C1 segment of cervical spinal cord (tissue), 14 donors: ENCODE data around the gene COLQ.
"Not testable (repeated sequence)": the region's sequence is repeated elsewhere in the genome, so short reads cannot be mapped to it uniquely, and the experiment has no call there.

Source experiments
- DNase-seq, 14 donors: peaks; one replicate each; lab custom pipeline; 2025; lab: John Stamatoyannopoulos, UW

Gene COLQ

GRCh38 chr3:15492847-15493360 lies 28.6 kb downstream of the COLQ start:
- no peak for DNase-seq

GRCh38 chr3:15491143-15491542 lies 30.4 kb downstream of the COLQ start:
- no peak for DNase-seq

- no peak for DNase-seq
Measured at GRCh38 chr3:15490158-15490557, 31.3 kb downstream of the COLQ start.

GRCh38 chr3:15488002-15488401 lies 33.5 kb downstream of the COLQ start:
- no peak for DNase-seq

GRCh38 chr3:15486979-15487378 lies 34.5 kb downstream of the COLQ start:
- no peak for DNase-seq

- DNase-seq, result no peak
Measured at GRCh38 chr3:15486020-15486419, 35.5 kb downstream of the COLQ start.

- not testable (repeated sequence) for DNase-seq
Measured at GRCh38 chr3:15484551-15484950, 37.0 kb downstream of the COLQ start.

GRCh38 chr3:15479400-15480224 lies 41.9 kb downstream of the COLQ start:
- no peak for DNase-seq

- no peak for DNase-seq
Measured at GRCh38 chr3:15478640-15478979, 42.9 kb downstream of the COLQ start.

- no peak for DNase-seq
Measured at GRCh38 chr3:15477951-15478639, 43.4 kb downstream of the COLQ start.

- DNase-seq, result peak in 1 of 14 donors; percentile 56
Measured at GRCh38 chr3:15476378-15476777, 45.1 kb downstream of the COLQ start.

- DNase-seq, result no peak
Measured at GRCh38 chr3:15475161-15475560, 46.3 kb downstream of the COLQ start.

GRCh38 chr3:15471861-15472260 lies 49.6 kb downstream of the COLQ start:
- no peak for DNase-seq

- DNase-seq, result no peak
Measured at GRCh38 chr3:15470849-15471248, 50.7 kb downstream of the COLQ start.

- DNase-seq, result no peak
Measured at GRCh38 chr3:15470261-15470660, 51.2 kb downstream of the COLQ start.

GRCh38 chr3:15467227-15468181 lies 54.0 kb downstream of the COLQ start:
- no peak for DNase-seq

- no peak for DNase-seq
Measured at GRCh38 chr3:15465876-15466585, 55.5 kb downstream of the COLQ start.

- no peak for DNase-seq
Measured at GRCh38 chr3:15462451-15462850, 59.1 kb downstream of the COLQ start.

GRCh38 chr3:15460891-15461531 lies 60.5 kb downstream of the COLQ start:
- DNase-seq, result peak in 1 of 14 donors; percentile 63

- no peak for DNase-seq
Measured at GRCh38 chr3:15458212-15458780, 63.2 kb downstream of the COLQ start.
